22Rv1 (cell line): ENCODE data around the gene LZTS2.

Experiments used
- ZFX ChIP-seq: fragments of 450-650 bp; IDR thresholded peaks from 2 replicates; pipeline ENCODE4 v1.6.1; 2017; ENCODE audit warnings: antibody characterized with exemption, borderline replicate concordance
- TF ChIP-seq, protein P1 (sequence below): fragments of 450-650 bp; IDR thresholded peaks from 2 replicates; pipeline ENCODE4 v1.5.1; 2017; ENCODE audit warnings: mild to moderate bottlenecking

DNA sequence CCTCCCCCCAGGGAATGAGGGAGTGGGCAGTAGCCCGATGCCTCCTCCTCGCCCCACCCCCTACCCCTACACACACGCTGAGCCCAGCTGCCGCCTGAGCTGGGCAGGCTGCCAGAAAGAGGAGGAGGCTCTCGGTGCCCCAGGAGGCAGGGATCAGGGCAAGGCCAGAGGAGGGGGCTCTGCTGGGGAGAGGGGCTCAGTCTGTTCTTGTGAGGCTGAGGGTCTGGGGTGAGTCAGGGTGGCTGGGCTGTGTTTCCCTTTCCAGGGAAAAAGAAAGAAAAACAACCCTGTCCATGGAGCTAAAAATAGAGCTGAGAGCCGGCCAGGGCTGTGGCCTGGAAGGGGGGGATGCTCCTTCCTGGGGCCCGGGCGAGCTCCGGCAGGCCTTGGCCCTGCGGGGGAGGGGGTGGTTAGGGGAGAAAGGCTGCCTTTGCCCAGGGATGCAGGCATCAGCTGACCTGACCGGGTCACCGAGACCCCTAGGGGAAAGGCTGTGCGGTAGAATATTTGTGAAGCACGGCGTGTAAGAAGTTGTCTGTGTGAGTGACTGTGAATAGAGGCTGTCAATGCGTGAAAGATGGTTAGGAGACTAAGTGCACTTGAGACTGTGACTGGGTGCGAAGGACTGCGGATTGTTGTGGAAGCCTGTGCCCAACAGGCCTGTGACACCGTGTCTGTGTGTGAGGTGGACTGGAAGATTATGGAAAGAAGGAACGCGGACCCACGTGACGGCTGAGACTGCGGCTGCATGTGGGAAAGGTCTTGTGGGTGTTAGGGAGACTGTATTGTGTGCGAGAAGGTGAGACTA, 1.2 kb upstream of the LZTS2 start:
- TF ChIP-seq, protein P1, sequence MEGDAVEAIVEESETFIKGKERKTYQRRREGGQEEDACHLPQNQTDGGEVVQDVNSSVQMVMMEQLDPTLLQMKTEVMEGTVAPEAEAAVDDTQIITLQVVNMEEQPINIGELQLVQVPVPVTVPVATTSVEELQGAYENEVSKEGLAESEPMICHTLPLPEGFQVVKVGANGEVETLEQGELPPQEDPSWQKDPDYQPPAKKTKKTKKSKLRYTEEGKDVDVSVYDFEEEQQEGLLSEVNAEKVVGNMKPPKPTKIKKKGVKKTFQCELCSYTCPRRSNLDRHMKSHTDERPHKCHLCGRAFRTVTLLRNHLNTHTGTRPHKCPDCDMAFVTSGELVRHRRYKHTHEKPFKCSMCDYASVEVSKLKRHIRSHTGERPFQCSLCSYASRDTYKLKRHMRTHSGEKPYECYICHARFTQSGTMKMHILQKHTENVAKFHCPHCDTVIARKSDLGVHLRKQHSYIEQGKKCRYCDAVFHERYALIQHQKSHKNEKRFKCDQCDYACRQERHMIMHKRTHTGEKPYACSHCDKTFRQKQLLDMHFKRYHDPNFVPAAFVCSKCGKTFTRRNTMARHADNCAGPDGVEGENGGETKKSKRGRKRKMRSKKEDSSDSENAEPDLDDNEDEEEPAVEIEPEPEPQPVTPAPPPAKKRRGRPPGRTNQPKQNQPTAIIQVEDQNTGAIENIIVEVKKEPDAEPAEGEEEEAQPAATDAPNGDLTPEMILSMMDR: no peak
- TF ChIP-seq ZFX: no peak
